SU-DHL-6 (cell line): Measurements from ENCODE around the gene LRRC55.

Experiments
- H2AFZ ChIP-seq: fragments of 200-600 bp; sonication (generic); 2 replicates; pipeline ENCODE4 v1.6.1; 2014; ENCODE audit warnings: low read depth, mild to moderate bottlenecking, moderate library complexity, mixed read lengths, antibody characterized with exemption, low read length; ENCODE audit not compliant: severe bottlenecking
- H3F3A ChIP-seq: fragments of 200-600 bp; shearing (Covaris generic); 2 replicates; pipeline ENCODE4 v1.6.0; 2016; ENCODE audit warnings: antibody characterized with exemption, mild to moderate bottlenecking; ENCODE audit not compliant: insufficient read depth
- H3K27ac ChIP-seq: fragments of 200-600 bp; sonication (generic); 2 replicates; pipeline ENCODE4 v1.5.1; 2016; ENCODE audit warnings: low read depth, mild to moderate bottlenecking, low read length, moderate library complexity, mixed read lengths
- H3K27me3 ChIP-seq: fragments of 200-600 bp; sonication (generic), shearing (Covaris generic); 2 replicates; pipeline ENCODE4 v1.6.0; 2014; ENCODE audit warnings: mild to moderate bottlenecking, low read length
- H3K36me3 ChIP-seq: fragments of 200-600 bp; sonication (generic); 2 replicates; pipeline ENCODE4 v1.6.1; 2014; ENCODE audit warnings: mild to moderate bottlenecking, low read length, mixed read lengths
- H3K4me2 ChIP-seq: fragments of 300-600, 200-600 bp; shearing (Covaris generic), sonication (generic); 2 replicates; pipeline ENCODE4 v1.6.0; 2014; ENCODE audit warnings: low read length, low read depth, mild to moderate bottlenecking; ENCODE audit not compliant: poor library complexity, severe bottlenecking
- H3K4me3 ChIP-seq: fragments of 200-600 bp; sonication (generic); 2 replicates; pipeline ENCODE4 v1.5.1; 2014; ENCODE audit warnings: antibody characterized with exemption, low read length, mild to moderate bottlenecking, mixed read lengths; ENCODE audit not compliant: insufficient read depth, poor library complexity, severe bottlenecking
- H3K79me2 ChIP-seq: fragments of 200-600 bp; sonication (generic); 2 replicates; pipeline ENCODE4 v1.6.1; 2014; ENCODE audit warnings: mild to moderate bottlenecking, low read length, moderate library complexity; ENCODE audit not compliant: insufficient read depth
- H3K9ac ChIP-seq: fragments of 200-600 bp; sonication (generic); 2 replicates; pipeline ENCODE4 v1.7.0; 2014; ENCODE audit warnings: mild to moderate bottlenecking, low read length
- H3K9me2 ChIP-seq: fragments of 200-600 bp; sonication (generic); replicated peaks from 2 replicates; pipeline ENCODE4 v1.6.1; 2014; ENCODE audit warnings: low read length; ENCODE audit not compliant: insufficient read depth
- H3K9me3 ChIP-seq: fragments of 200-600 bp; sonication (generic); 2 replicates; pipeline ENCODE4 v1.6.1; 2014; ENCODE audit warnings: low read length, mixed read lengths; ENCODE audit not compliant: insufficient read depth
- H4K20me1 ChIP-seq: fragments of 200-600 bp; sonication (generic); 2 replicates; pipeline ENCODE4 v1.6.1; 2014; ENCODE audit warnings: low read depth, mild to moderate bottlenecking, antibody characterized with exemption, low read length, moderate library complexity, mixed read lengths
- CTCF ChIP-seq: fragments of 200-600 bp; sonication (generic); IDR thresholded peaks from one replicate; pipeline ENCODE4 v1.5.1; 2017; ENCODE audit warnings: antibody characterized with exemption, mild to moderate bottlenecking, low read length, moderate library complexity; ENCODE audit not compliant: insufficient read depth, poor library complexity, severe bottlenecking
- EZH2phosphoT487 ChIP-seq: fragments of 200-600 bp; sonication (generic), shearing (Covaris generic); conservative IDR thresholded peaks from 2 replicates; pipeline ENCODE4 v1.6.1; 2018; ENCODE audit warnings: mild to moderate bottlenecking, antibody characterized with exemption, low read length, moderate library complexity, mixed read lengths

Gene LRRC55

GRCh38 chr11:57144075-57144474, 37.7 kb upstream of the LRRC55 start:
- Histone ChIP-seq H3K4me2 (no peak overlapping the region), H3K9me2 (no peaks in the 10 kb centered on the region), H3K79me2 (no peaks in the 10 kb centered on the region), H3F3A (no peaks in the 10 kb centered on the region), H3K4me3 (no peak overlapping the region), H3K9me3 (no peaks in the 10 kb centered on the region), H3K9ac (no peak overlapping the region), H3K36me3 (no peaks in the 10 kb centered on the region), H3K27me3 (no peaks in the 10 kb centered on the region), H2AFZ (no peak overlapping the region), H3K27ac (no peak overlapping the region), H4K20me1 (no peaks in the 10 kb centered on the region)
- no peak for TF ChIP-seq EZH2phosphoT487

- Histone ChIP-seq H3K27me3 (no peaks in the 10 kb centered on the region), H3K9me3 (no peaks in the 10 kb centered on the region), H3F3A (no peaks in the 10 kb centered on the region), H2AFZ (no peak overlapping the region), H3K27ac (no peak overlapping the region), H4K20me1 (no peaks in the 10 kb centered on the region), H3K4me2 (no peak overlapping the region), H3K36me3 (no peaks in the 10 kb centered on the region), H3K79me2 (no peaks in the 10 kb centered on the region), H3K4me3 (no peak overlapping the region), H3K9ac (no peak overlapping the region), H3K9me2 (no peaks in the 10 kb centered on the region)
- TF ChIP-seq CTCF (no peak), EZH2phosphoT487 (no peak)
Observed at GRCh38 chr11:57144531-57145320, 37.0 kb upstream of the LRRC55 start.

- Histone ChIP-seq H3K4me3 (no peak overlapping the region), H3F3A (no peaks in the 10 kb centered on the region), H3K9me2 (no peaks in the 10 kb centered on the region), H3K4me2 (no peak overlapping the region), H3K27ac (no peak overlapping the region), H3K27me3 (no peaks in the 10 kb centered on the region), H3K9me3 (no peaks in the 10 kb centered on the region), H3K79me2 (no peaks in the 10 kb centered on the region), H3K36me3 (no peaks in the 10 kb centered on the region), H2AFZ (no peak overlapping the region), H3K9ac (no peak overlapping the region), H4K20me1 (no peaks in the 10 kb centered on the region)
- TF ChIP-seq CTCF (no peak), EZH2phosphoT487 (no peak)
Observed at GRCh38 chr11:57146301-57146700, 35.5 kb upstream of the LRRC55 start.

GRCh38 chr11:57148621-57149020, 33.1 kb upstream of the LRRC55 start:
- no peaks in the 10 kb centered on the region for H3K27me3 ChIP-seq
- H3K4me2 ChIP-seq = no peak overlapping the region
- H2AFZ ChIP-seq = no peak overlapping the region
- H3K4me3 ChIP-seq = no peak overlapping the region
- H3K36me3 ChIP-seq = no peaks in the 10 kb centered on the region
- no peaks in the 10 kb centered on the region for H3F3A ChIP-seq
- no peak overlapping the region for H3K27ac ChIP-seq
- H3K9ac ChIP-seq = no peak overlapping the region
- no peaks in the 10 kb centered on the region for H3K9me2 ChIP-seq
- H3K79me2 ChIP-seq = no peaks in the 10 kb centered on the region
- H3K9me3 ChIP-seq = no peaks in the 10 kb centered on the region
- no peaks in the 10 kb centered on the region for H4K20me1 ChIP-seq
- TF ChIP-seq EZH2phosphoT487 (no peak), CTCF (no peak)
